ENCODE data around the gene DGCR2. TPM values are rescaled to one million over a fixed set of nuclear protein-coding genes. Genes with fewer than 3 reads are reported as not detected.

The DGCR2 gene
- total and polyA plus RNA-seq, 3 donors from 2014 or later: 64.6 to 106 (median 89.5) TPM

DNA sequence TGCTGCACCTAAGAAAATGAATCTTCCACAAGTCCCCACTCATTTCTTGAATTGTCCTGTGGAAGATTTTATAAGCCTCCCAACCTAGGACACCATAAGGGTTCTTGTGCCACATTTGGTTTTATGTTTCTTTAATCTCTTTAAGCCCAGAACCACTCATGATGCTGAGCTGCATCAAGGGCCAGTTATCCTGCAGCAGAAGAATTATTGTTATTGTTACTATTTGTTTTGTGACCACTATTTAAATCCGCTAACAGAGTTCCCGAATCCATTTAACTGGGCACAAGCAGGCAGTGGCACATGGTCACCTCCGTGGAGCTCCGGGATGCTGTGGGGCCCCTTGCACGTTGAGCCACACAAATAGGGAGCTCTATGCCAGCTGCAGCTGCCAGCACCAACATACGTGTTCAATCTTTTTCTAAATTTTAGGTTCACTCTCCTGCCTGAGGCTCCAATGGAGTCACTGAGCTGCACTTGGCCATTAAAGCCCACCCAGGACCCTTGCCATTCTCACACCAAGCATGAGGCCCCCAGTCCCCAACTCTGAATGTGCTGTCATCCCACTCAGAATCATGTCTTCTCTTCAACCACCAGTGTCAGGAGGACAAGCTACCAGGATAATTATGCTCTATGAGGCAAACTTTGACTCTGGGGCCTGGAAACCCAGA, 60.6 kb downstream of the DGCR2 start:
- WGBS, 2 donors: 92 to 94% methylated on average over 6 of the region's 6 CpGs
- peaks cover 14% of the 10 kb centered on the region for H3K4me1 ChIP-seq
- H3K36me3 ChIP-seq (ENCODE audit: low read depth, missing control alignments): no peaks in the 10 kb centered on the region
- intact Hi-C loops (cut with DNase I; ENCODE audit: low total_unique reads): no loop called here
- H3K9me3 ChIP-seq: no peaks in the 10 kb centered on the region
- H3K27ac ChIP-seq: no peak overlapping the region
- no peaks in the 10 kb centered on the region for H3K27me3 ChIP-seq
- TF ChIP-seq, protein P1, sequence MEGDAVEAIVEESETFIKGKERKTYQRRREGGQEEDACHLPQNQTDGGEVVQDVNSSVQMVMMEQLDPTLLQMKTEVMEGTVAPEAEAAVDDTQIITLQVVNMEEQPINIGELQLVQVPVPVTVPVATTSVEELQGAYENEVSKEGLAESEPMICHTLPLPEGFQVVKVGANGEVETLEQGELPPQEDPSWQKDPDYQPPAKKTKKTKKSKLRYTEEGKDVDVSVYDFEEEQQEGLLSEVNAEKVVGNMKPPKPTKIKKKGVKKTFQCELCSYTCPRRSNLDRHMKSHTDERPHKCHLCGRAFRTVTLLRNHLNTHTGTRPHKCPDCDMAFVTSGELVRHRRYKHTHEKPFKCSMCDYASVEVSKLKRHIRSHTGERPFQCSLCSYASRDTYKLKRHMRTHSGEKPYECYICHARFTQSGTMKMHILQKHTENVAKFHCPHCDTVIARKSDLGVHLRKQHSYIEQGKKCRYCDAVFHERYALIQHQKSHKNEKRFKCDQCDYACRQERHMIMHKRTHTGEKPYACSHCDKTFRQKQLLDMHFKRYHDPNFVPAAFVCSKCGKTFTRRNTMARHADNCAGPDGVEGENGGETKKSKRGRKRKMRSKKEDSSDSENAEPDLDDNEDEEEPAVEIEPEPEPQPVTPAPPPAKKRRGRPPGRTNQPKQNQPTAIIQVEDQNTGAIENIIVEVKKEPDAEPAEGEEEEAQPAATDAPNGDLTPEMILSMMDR (IDR thresholded peaks at IDR 0.05): no peak
- no peak for TF ChIP-seq POLR2A (IDR thresholded peaks at IDR 0.05)
- DNase-seq: peak; percentile 6
- no peak overlapping the region for H3K4me3 ChIP-seq

DNA sequence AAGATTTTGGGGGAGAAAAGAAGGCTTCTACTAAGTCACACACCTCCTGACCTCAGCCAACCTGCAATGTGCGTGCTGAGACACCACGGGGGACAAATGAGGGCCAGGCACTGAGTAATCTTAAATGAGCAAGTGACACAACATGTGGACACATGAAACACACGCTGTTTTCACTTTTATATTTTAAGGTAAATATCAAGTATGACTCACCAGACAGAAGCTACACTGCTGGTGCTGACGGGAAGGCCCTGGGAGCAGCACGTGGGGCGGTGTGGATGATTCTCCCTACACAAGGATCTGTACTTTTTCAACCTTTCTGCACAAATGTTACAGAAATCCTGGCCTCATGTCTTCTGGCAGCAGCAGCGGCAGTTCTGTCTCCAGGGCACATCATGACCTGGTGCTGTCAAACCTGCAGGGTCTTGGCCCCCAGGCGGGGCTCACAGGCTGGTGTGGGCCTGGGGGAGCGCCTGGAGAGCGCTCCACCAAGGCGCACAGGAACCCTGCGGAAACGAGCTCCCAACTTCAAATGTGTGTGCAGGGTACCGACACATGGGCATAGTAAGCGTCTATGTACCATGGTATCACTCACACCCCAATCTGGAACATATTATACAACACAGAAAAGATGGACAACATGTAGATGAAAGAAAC, 61.7 kb downstream of the DGCR2 start:
- no peak overlapping the region for H3K27ac ChIP-seq
- no peak for DNase-seq
- peaks cover 14% of the 10 kb centered on the region for H3K4me1 ChIP-seq
- intact Hi-C loops (cut with DNase I; ENCODE audit: low total_unique reads): no loop called here
- H3K36me3 ChIP-seq (ENCODE audit: low read depth, missing control alignments): no peaks in the 10 kb centered on the region
- H3K27me3 ChIP-seq: no peaks in the 10 kb centered on the region
- no peak overlapping the region for H3K4me3 ChIP-seq
- no peak for TF ChIP-seq POLR2A (IDR thresholded peaks at IDR 0.05)
- TF ChIP-seq, protein P1 (IDR thresholded peaks at IDR 0.05): no peak
- no peaks in the 10 kb centered on the region for H3K9me3 ChIP-seq
- 95 to 96% methylated on average over 15 of the region's 15 CpGs for WGBS, 2 donors

DNA sequence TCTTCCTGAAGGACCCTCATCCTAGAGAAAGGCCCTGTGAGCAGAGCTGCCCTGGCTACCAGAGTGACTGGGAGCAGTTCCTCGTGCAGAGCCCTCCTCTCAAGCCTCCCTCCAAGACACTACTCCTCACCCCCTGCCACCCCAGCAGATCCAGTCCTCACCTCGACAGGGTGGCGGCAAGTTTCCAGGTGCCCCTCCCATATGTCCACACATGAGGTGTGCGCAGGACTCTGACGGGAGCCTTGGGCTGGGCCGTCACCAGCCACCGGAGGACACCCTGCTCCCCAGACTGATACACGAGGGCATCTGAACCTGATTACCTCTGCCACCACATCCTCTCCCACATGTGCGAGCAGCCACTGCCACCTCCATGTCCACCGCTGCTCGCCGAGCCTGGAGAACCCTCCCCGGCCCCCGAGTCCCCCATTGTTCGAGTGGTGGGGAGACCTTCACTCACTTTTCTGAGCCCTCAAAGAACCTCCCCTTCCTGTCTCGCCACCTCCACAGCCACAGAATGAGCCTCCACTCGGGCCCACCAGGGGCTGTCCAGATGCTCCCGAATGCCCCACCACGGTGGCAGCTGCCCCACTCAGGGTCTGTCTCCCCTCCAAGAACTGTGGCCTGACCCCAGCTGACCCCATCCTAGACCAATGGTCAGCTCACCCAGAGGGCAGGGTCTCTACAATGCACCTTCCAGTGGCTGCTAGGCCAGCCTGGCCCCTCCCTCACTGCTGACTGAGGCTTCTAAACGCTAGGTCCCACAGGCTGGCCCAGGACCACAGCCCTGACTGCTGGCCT, 62.5 kb downstream of the DGCR2 start:
- DNase-seq: no peak
- TF ChIP-seq POLR2A (IDR thresholded peaks at IDR 0.05): no peak
- TF ChIP-seq, protein P1 (IDR thresholded peaks at IDR 0.05): no peak
- no peaks in the 10 kb centered on the region for H3K27me3 ChIP-seq
- no peaks in the 10 kb centered on the region for H3K9me3 ChIP-seq
- H3K4me1 ChIP-seq: peaks cover 14% of the 10 kb centered on the region
- H3K4me3 ChIP-seq: no peak overlapping the region
- H3K36me3 ChIP-seq (ENCODE audit: low read depth, missing control alignments): no peaks in the 10 kb centered on the region
- intact Hi-C loops (cut with DNase I; ENCODE audit: low total_unique reads): no loop called here
- H3K27ac ChIP-seq: no peak overlapping the region
- WGBS, 2 donors: 92 to 94% methylated on average over 14 to 20 of the region's 20 CpGs

DNA sequence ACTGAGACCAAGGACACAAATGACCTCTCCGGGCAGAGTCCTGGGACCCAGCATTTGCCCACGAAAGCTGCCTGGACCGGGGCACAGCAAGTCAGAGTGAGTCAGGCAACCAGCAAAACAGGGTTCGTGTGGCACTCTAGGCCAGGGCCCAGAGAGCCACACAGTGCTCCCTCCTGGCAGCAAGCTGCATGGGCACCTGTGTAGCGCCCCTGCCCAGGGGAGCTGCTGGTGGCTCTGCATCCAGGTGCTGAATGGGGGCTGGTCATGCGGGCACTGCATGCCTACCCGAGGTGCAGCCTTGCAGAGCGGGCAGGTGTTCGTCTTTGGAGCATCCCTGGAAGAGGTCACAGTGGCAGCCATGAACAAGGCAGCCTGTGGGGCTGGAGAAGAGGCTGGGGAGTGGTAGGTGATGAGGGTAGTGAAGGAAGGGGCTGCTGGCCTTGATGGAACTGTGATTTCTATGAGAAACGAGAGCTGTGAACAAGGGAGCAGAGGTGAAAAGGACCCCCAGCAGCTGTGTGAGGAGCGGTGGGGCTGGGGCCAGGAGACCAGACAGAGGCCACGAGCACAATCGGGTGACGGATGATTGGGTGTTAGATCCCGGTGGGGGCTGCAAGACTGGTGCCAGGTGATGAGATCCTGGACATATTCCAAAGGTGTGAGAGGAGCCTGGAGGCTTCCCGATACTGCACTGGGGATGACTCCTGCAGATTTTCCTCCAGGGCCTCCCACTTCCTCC, 63.3 kb downstream of the DGCR2 start:
- H3K4me3 ChIP-seq: no peak overlapping the region
- 90 to 91% methylated on average over 14 to 16 of the region's 16 CpGs for WGBS, 2 donors
- intact Hi-C loops (cut with DNase I; ENCODE audit: low total_unique reads): no loop called here
- DNase-seq: peak; percentile 3
- H3K9me3 ChIP-seq: no peaks in the 10 kb centered on the region
- H3K27me3 ChIP-seq: no peaks in the 10 kb centered on the region
- peaks cover 14% of the 10 kb centered on the region for H3K4me1 ChIP-seq
- no peaks in the 10 kb centered on the region for H3K36me3 ChIP-seq (ENCODE audit: low read depth, missing control alignments)
- no peak overlapping the region for H3K27ac ChIP-seq
- TF ChIP-seq POLR2A (IDR thresholded peaks at IDR 0.05): no peak
- TF ChIP-seq, protein P1 (IDR thresholded peaks at IDR 0.05): no peak
